ENCODE results near the gene NUP62CL.
"Not testable (repeated sequence)": the region's sequence is repeated elsewhere in the genome, so short reads cannot be mapped to it uniquely, and the experiment has no call there.

NUP62CL gene

GRCh38 chrX:107205770-107206696 is at the start of gene NUP62CL, which contains the start of gene DNAAF6:
Gene NUP62CL (minus strand): TSS chrX:107206433. CDS start chrX:107175146, 31,287 bp downstream.
Gene DNAAF6 (plus strand): TSS chrX:107206611. CDS start chrX:107212876, 6,265 bp downstream.
- DNase-seq (ENCODE audit: low read depth): peak; percentile 42

- no peak for DNase-seq (ENCODE audit: low read depth)
These were observed 22.2 kb upstream of the NUP62CL start for GRCh38 chrX:107228486-107228819.

GRCh38 chrX:107227780-107228485 is 21.7 kb upstream of the NUP62CL start:
- DNase-seq (ENCODE audit: low read depth): no peak

GRCh38 chrX:107226757-107227156 is 20.5 kb upstream of the NUP62CL start:
- no peak for DNase-seq (ENCODE audit: low read depth)

GRCh38 chrX:107213477-107213876 is 7.2 kb upstream of the NUP62CL start:
- no peak for DNase-seq (ENCODE audit: low read depth)

- no peak for DNase-seq (ENCODE audit: low read depth)
These were observed 1.7 kb upstream of the NUP62CL start for GRCh38 chrX:107207943-107208342.

- no peak for DNase-seq (ENCODE audit: low read depth)
These were observed 856 bp upstream of the NUP62CL start for GRCh38 chrX:107207089-107207488.

GRCh38 chrX:107206697-107207065 is 448 bp upstream of the NUP62CL start:
- DNase-seq (ENCODE audit: low read depth): no peak

- no peak for DNase-seq (ENCODE audit: low read depth)
These were observed 2.1 kb downstream of the NUP62CL start for GRCh38 chrX:107204068-107204605.

- no peak for DNase-seq (ENCODE audit: low read depth)
These were observed 6.7 kb downstream of the NUP62CL start for GRCh38 chrX:107199491-107199890.

GRCh38 chrX:107198074-107198473 is 8.2 kb downstream of the NUP62CL start:
- DNase-seq (ENCODE audit: low read depth): not testable (repeated sequence)

GRCh38 chrX:107197319-107197718 is 8.9 kb downstream of the NUP62CL start:
- DNase-seq (ENCODE audit: low read depth): no peak

GRCh38 chrX:107171369-107172102 is 34.7 kb downstream of the NUP62CL start:
- DNase-seq (ENCODE audit: low read depth): no peak

- no peak for DNase-seq (ENCODE audit: low read depth)
These were observed 37.5 kb downstream of the NUP62CL start for GRCh38 chrX:107168712-107169111.

GRCh38 chrX:107168257-107168656 is 38.0 kb downstream of the NUP62CL start:
- no peak for DNase-seq (ENCODE audit: low read depth)

- no peak for DNase-seq (ENCODE audit: low read depth)
These were observed 38.9 kb downstream of the NUP62CL start for GRCh38 chrX:107167163-107167921.

- not testable (repeated sequence) for DNase-seq (ENCODE audit: low read depth)
These were observed 48.6 kb downstream of the NUP62CL start for GRCh38 chrX:107157618-107158017.

- DNase-seq (ENCODE audit: low read depth): not testable (repeated sequence)
These were observed 50.4 kb downstream of the NUP62CL start for GRCh38 chrX:107155621-107156430.

- DNase-seq (ENCODE audit: low read depth): no peak
These were observed 51.2 kb downstream of the NUP62CL start for GRCh38 chrX:107154787-107155620.

GRCh38 chrX:107153005-107153404 is 53.2 kb downstream of the NUP62CL start:
- DNase-seq (ENCODE audit: low read depth): no peak
